HG03064 (cell line): ENCODE measurements around the gene SERPINA1.
"Not testable (repeated sequence)": the region's sequence is repeated elsewhere in the genome, so short reads cannot be mapped to it uniquely, and the experiment has no call there.

Source experiments
- ATAC-seq: cut with Tn5 transposase; IDR thresholded peaks from one replicate; pipeline ENCODE4 v1.9.1; 2021; ENCODE audit warnings: low read depth; ENCODE audit not compliant: unreplicated experiment

The SERPINA1 gene

GRCh38 chr14:94388384-94389103 is at the start of gene SERPINA1:
Gene SERPINA1 (minus strand): TSS chr14:94388602. CDS start chr14:94383237, 5,365 bp downstream.
- ATAC-seq, result no peak

DNA sequence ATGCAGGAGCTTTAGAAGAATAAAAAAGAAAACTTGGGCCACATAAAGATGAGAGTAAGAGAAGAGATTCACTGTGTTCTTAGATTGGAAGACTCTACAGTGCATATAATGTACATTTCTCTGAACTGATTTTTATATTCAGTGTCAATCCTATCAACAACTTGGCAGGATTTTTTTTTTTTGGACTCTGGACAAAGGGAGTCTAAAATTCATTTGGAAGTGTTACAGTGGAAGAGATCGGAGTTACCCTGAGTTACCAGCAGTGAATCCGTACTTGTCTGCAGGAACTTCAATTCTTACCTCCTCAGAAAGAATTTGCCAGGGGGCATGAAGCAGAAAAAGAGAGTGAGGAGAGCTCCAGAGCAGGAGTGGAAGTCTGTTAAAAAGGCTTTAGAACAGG is 40.2 kb upstream of the SERPINA1 start:
- ATAC-seq, result no peak

- ATAC-seq, result no peak
Measured at GRCh38 chr14:94427016-94427613, 38.7 kb upstream of the SERPINA1 start.

DNA sequence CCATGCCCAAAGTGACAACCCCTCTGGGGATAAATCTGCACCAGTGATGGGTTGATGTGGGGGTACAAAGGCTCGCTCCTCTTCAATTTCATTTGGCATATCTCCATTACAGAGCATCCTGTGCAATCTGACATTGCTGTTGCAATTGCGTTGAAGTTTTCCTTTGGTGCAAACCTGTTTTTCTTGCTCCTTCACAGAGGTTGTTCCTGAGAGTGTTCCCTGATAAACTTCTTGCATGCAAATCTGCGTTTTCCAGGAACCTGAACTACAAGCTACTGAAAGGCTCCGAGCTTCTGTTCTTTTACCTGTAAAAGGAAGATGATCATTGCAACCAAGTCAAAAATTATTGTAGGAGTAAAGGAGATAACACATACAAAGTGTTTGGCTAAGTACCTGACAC is 38.1 kb upstream of the SERPINA1 start:
- no peak for ATAC-seq

DNA sequence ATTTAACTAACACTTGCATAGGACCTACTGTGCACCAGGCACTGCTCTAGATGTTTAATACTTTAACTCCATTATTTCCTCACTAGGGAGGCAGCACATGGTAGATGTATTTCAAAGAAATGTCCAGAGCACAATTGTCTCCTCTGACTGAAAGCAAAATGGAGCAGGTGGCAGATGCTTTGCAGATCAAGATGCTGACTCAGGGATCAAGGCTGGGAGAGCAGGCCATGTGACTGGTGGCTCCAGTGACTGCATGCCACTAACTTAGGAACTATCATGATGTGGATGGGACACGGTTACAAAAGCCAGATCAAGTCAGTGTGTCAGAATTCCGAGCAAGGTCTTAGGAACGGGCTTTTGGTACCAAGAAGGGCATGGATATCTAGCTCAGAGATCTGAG is 36.0 kb upstream of the SERPINA1 start:
- ATAC-seq, result no peak

- peak; percentile 69 for ATAC-seq
Measured at GRCh38 chr14:94423453-94424056, 35.2 kb upstream of the SERPINA1 start.

- ATAC-seq, result no peak
Measured at GRCh38 chr14:94421316-94421715, 32.9 kb upstream of the SERPINA1 start.

GRCh38 chr14:94417497-94418205 is 29.2 kb upstream of the SERPINA1 start:
- not testable (repeated sequence) for ATAC-seq

- no peak for ATAC-seq
Measured at GRCh38 chr14:94412671-94413638, 24.6 kb upstream of the SERPINA1 start.

GRCh38 chr14:94411638-94412037 is 23.2 kb upstream of the SERPINA1 start:
- ATAC-seq, result no peak

- not testable (repeated sequence) for ATAC-seq
Measured at GRCh38 chr14:94409430-94409829, 21.0 kb upstream of the SERPINA1 start.

DNA sequence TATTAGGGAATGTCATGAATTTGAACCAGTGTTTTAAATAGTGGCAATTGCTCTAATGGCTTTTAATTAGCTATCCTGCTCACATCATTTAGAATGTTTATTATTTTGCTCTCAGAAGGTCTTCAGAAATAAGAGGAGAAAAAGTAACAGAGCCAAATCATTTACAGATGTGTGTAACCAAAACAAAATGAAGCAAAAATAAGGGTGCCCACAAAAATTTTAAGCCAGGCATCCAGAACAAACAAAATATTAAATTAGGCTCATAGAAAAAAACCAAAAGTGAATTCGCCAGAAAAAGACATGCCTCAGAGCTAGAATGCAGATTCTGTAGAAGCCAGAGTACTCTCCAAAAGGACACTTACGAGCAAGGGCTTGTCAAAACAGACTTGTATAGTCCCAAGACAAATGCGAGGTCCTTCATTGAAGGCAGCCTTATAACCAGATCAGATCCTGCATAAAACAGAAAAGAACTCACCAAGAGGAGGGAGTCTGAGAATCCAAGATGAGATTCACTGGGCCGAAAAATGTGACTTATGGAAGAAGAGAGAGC is 20.2 kb upstream of the SERPINA1 start:
- ATAC-seq, result no peak

GRCh38 chr14:94407906-94408305 is 19.5 kb upstream of the SERPINA1 start:
- no peak for ATAC-seq

DNA sequence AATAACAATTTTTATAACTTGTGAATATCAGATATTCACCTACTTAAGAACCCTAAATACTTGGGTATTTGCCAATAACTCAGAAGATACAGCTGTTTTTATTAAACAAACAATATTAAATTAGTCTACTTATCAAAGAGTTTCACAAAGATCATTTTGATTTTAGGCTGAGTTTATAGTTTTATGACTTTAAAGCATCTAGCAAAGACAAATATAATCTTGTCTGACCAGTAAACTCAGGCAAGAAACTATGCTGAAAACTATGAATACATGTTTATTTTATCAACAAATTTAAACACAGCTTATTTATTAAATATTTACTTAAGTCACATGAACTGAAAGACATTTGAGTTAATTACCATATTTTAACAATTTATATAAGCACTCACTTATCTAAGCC is 18.5 kb upstream of the SERPINA1 start:
- no peak for ATAC-seq

DNA sequence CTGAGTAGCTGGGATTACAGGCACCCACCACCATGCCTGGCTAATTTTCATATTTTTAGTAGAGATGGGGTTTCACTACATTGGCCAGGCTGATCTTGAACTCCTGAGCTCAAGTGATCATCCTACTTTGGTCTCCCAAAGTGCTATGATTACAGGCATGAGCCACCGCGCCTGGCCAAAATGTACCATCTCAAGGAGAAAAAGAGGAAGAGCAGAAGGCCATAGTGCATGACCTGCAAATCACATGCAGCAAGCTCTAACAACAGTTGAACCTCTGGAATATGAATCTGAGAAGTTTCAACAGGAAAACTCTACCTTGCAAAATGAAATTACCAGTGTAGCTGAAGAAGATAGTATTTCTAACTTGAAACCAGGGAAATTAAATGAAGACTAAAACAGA is 17.1 kb upstream of the SERPINA1 start:
- ATAC-seq, result no peak

DNA sequence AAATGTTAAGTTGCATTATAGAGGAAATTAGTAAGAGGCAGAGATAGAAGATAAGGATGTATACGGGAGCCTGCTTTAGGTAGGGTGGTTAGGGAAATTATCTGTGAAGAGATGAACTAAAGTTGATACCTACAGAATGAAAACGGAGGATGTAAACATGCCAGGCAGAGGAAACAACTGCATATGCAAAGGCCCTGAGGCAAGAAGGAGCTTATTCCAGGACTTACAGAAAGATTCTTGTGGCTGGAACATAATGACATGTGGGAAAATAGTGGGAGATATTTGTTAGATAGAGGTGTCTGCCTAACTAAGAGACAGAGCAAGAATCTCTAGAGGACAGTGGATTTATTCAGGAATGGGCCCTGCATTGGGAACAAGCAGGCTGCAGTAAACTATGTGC is 16.2 kb upstream of the SERPINA1 start:
- ATAC-seq, result no peak

GRCh38 chr14:94403312-94403932 is 15.0 kb upstream of the SERPINA1 start:
- ATAC-seq, result no peak

DNA sequence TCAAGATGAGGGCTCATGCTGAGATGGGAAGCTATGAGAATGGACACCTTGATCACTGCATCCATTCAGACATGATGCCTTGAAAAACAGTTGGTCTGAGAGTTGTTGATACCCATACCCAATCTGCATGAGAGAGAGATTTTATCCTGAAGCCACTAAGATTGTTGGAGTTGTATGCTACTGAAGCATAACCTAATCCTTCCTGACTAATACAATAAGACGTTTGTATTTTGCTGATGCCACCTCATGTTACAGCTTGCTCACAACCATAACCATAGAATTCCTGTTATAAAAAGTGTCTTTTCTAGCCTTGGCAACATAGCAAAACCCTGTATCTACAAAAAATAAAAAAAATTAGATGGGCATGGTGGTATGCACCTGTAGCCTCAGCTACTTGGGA is 12.7 kb upstream of the SERPINA1 start:
- no peak for ATAC-seq

DNA sequence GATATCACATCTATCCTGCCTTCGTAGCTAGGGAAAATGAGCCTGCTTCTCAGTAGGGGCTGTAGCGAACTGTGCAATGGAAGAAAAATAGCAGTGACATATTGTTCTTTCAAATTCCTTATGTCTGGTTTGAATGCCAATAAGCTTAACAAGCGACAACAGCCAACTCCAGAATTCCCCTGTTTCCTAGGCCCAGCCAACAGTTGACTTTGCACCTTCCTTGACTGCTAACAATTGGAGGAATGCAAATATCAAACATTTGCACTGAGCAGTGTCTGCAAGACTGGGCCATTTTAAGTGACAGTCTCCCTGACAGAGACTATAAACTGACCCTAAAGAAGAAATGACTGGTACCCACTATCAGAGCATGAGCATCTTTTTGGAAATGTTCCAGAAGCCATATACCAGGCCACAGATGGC is 12.0 kb upstream of the SERPINA1 start:
- no peak for ATAC-seq
